22Rv1 (cell line): ENCODE results near the gene KIF26A.

ENCODE experiments used
- CTCF ChIP-seq: fragments of 450-650 bp; IDR thresholded peaks from 2 replicates; pipeline ENCODE4 v1.5.1; 2017; ENCODE audit warnings: mild to moderate bottlenecking
- ZFX ChIP-seq: fragments of 450-650 bp; IDR thresholded peaks from 2 replicates; pipeline ENCODE4 v1.6.1; 2017; ENCODE audit warnings: antibody characterized with exemption, borderline replicate concordance

GRCh38 chr14:104201063-104201462 lies 62.7 kb downstream of the KIF26A start:
- TF ChIP-seq CTCF (no peak), ZFX (no peak)
